ENCODE data around the gene MYB. TPM values are rescaled to one million over a fixed set of nuclear protein-coding genes. Genes with fewer than 3 reads are reported as not detected.

MYB gene
- total RNA-seq, 1 experiment from 2014 or later, result 3.7 TPM

DNA sequence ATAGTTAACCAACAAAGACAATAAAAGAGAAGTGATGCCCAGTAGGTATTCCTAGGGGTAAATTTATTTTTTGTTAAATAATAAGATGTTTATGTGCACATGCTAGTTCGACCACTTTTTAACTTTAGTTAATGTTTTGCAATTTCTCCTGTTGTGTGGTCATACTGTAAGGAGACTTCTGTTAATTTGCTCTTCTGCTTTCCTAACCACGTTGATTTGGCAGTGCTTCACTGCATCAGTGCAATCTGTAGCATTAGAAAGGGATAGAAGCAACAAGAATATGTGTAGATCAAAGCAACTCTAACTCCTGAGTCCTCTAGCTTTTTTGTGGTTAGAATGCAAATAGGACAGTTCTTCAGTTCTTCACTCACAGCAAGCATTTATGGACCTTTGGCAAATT is 13.9 kb downstream of the MYB start (continued):
- TF ChIP-seq, protein P1, sequence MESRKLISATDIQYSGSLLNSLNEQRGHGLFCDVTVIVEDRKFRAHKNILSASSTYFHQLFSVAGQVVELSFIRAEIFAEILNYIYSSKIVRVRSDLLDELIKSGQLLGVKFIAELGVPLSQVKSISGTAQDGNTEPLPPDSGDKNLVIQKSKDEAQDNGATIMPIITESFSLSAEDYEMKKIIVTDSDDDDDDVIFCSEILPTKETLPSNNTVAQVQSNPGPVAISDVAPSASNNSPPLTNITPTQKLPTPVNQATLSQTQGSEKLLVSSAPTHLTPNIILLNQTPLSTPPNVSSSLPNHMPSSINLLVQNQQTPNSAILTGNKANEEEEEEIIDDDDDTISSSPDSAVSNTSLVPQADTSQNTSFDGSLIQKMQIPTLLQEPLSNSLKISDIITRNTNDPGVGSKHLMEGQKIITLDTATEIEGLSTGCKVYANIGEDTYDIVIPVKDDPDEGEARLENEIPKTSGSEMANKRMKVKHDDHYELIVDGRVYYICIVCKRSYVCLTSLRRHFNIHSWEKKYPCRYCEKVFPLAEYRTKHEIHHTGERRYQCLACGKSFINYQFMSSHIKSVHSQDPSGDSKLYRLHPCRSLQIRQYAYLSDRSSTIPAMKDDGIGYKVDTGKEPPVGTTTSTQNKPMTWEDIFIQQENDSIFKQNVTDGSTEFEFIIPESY (IDR thresholded peaks at IDR 0.05; ENCODE audit: extremely low read depth, insufficient replicate concordance, low read length), result no peak
- TF ChIP-seq JUND (IDR thresholded peaks at IDR 0.05) (no peak), POLR2AphosphoS5 (IDR thresholded peaks at IDR 0.05; ENCODE audit: low read depth, low read length) (no peak)

DNA sequence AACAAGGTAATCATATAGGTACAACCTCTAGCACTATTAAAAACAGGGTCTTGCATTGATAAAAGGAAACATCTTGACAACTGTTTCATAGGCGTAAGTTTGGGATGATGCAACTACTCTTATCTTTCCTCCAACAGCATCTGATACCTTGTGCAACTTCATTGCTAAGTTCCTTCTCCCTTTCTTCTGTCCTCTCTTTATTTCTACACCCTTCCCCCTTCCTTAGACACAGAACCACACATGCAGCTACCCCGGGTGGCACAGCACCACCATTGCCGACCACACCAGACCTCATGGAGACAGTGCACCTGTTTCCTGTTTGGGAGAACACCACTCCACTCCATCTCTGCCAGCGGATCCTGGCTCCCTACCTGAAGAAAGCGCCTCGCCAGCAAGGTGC is 14.4 kb downstream of the MYB start:
- ChIA-PET CTCF (no interaction called here), RAD21 (ENCODE audit: low non-redundant PET in 1 of 2, low total read pairs in 2 of 2, uncharacterized antibody in 2 of 2, unreplicated experiment in 2 of 2) (no interaction called here), POLR2A (no interaction called here)
- no peaks in the 10 kb centered on the region for H3K79me2 ChIP-seq (ENCODE audit: insufficient read depth, low read length)
- H3K4me2 ChIP-seq (ENCODE audit: low read length), result no peak overlapping the region
- H3K27ac ChIP-seq (ENCODE audit: low read depth, low read length), result no peak overlapping the region
- BruUV-seq (replicated peaks), result no TSS peak
- ATAC-seq (no peak), DNase-seq (ENCODE audit: low read depth, low spot score) (no peak)
- intact Hi-C loops (cut with micrococcal nuclease), result no loop called here
- H3K27me3 ChIP-seq (ENCODE audit: insufficient read depth, low read length), result no peaks in the 10 kb centered on the region
- no peaks in the 10 kb centered on the region for H3K9me3 ChIP-seq (ENCODE audit: control insufficient read depth in 1 of 2, insufficient read depth in 1 of 2, low read depth in 1 of 2, low read length in 2 of 2)
- H3K4me1 ChIP-seq (ENCODE audit: control insufficient read depth in 1 of 2, insufficient read depth in 2 of 2, low read length in 2 of 2), result no peaks in the 10 kb centered on the region
- no peak overlapping the region for H2AFZ ChIP-seq (ENCODE audit: low read depth, low read length, poor library complexity, severe bottlenecking)
- no peaks in the 10 kb centered on the region for H4K20me1 ChIP-seq (ENCODE audit: insufficient read depth)
- H3K9ac ChIP-seq (ENCODE audit: low read length), result no peak overlapping the region
- 0 out of 4 replicates have a peak, but pooled peaks cover 0 to 2% of the 10 kb centered on the region in 2 experiments for H3K36me3 ChIP-seq (ENCODE audit: control insufficient read depth in 1 of 2, insufficient read depth in 2 of 2, low read length in 2 of 2)
- H3K9me2 ChIP-seq (ENCODE audit: insufficient read depth), result no peaks in the 10 kb centered on the region
- TF ChIP-seq EZH2 (IDR thresholded peaks at IDR 0.05), result no peak
- no peak for TF ChIP-seq ZFX (IDR thresholded peaks at IDR 0.05)
- no peak for TF ChIP-seq SIN3A (IDR thresholded peaks at IDR 0.05; ENCODE audit: low read depth)
- TF ChIP-seq, protein P1 (IDR thresholded peaks at IDR 0.05; ENCODE audit: extremely low read depth, insufficient replicate concordance, low read length), result no peak
- TF ChIP-seq TCF7L2 (IDR thresholded peaks at IDR 0.05; ENCODE audit: borderline replicate concordance, extremely low read depth, insufficient read depth, insufficient read length), result no peak
- TF ChIP-seq, protein P2, sequence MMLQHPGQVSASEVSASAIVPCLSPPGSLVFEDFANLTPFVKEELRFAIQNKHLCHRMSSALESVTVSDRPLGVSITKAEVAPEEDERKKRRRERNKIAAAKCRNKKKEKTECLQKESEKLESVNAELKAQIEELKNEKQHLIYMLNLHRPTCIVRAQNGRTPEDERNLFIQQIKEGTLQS (IDR thresholded peaks at IDR 0.05), result no peak
- no peak for TF ChIP-seq FOSL1 (IDR thresholded peaks at IDR 0.05; ENCODE audit: low read depth)
- TF ChIP-seq CBX3 (IDR thresholded peaks at IDR 0.05; ENCODE audit: low read depth), result no peak
- no peak for TF ChIP-seq JUND (IDR thresholded peaks at IDR 0.05)
- no peak for TF ChIP-seq SP1 (IDR thresholded peaks at IDR 0.05; ENCODE audit: low read depth)
- TF ChIP-seq, protein P3, sequence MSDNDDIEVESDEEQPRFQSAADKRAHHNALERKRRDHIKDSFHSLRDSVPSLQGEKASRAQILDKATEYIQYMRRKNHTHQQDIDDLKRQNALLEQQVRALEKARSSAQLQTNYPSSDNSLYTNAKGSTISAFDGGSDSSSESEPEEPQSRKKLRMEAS (IDR thresholded peaks at IDR 0.05), result no peak
- no peak for TF ChIP-seq EGR1 (IDR thresholded peaks at IDR 0.05; ENCODE audit: low read depth)
- TF ChIP-seq ZNF274 (IDR thresholded peaks at IDR 0.05; ENCODE audit: low read depth, low read length), result no peak
- no peak overlapping the region for H3K4me3 ChIP-seq (replicated peaks in 1 of 2; ENCODE audit: low read depth in 1 of 2, low read length in 2 of 2)
